SK-N-SH treated with all-trans-retinoic acid at 6 μM for 48 hours (cell line): Measurements from ENCODE around the gene IMMP2L.

ENCODE experiments used
- ESRRG ChIP-seq: fragments of 250-450 bp; sonication (Bioruptor Pico); IDR thresholded peaks from 2 replicates; pipeline ENCODE4 v1.6.1; 2021; ENCODE audit warnings: mild to moderate bottlenecking
- ISL1 ChIP-seq: fragments of 250-450 bp; sonication (Bioruptor Pico); IDR thresholded peaks from 2 replicates; pipeline ENCODE4 v2.1.2; 2022; ENCODE audit warnings: mild to moderate bottlenecking, moderate library complexity
- RARB ChIP-seq: fragments of 250-450 bp; sonication (Bioruptor Pico); IDR thresholded peaks from 2 replicates; pipeline ENCODE4 v1.8.0; 2021; ENCODE audit warnings: mild to moderate bottlenecking, moderate library complexity
- TCF4 ChIP-seq: fragments of 250-450 bp; sonication (Bioruptor Pico); IDR thresholded peaks from 2 replicates; pipeline ENCODE4 v1.8.0; 2021; ENCODE audit warnings: mild to moderate bottlenecking, moderate library complexity, borderline replicate concordance
- ZFP30 ChIP-seq: fragments of 450-650 bp; formaldehyde crosslinking; IDR thresholded peaks from 2 replicates; pipeline ENCODE4 v1.5.0; 2022; ENCODE audit warnings: mild to moderate bottlenecking, moderate library complexity
- TF ChIP-seq, protein P1 (sequence below): fragments of 250-450 bp; sonication (Bioruptor Pico); IDR thresholded peaks from 2 replicates; pipeline ENCODE4 v1.8.0; 2020; ENCODE audit warnings: mild to moderate bottlenecking, moderate library complexity, borderline replicate concordance
- TF ChIP-seq, protein P2 (sequence below): fragments of 250-450 bp; sonication (Bioruptor Pico); IDR thresholded peaks from 2 replicates; pipeline ENCODE4 v1.5.1; 2021; ENCODE audit warnings: mild to moderate bottlenecking, moderate library complexity

DNA sequence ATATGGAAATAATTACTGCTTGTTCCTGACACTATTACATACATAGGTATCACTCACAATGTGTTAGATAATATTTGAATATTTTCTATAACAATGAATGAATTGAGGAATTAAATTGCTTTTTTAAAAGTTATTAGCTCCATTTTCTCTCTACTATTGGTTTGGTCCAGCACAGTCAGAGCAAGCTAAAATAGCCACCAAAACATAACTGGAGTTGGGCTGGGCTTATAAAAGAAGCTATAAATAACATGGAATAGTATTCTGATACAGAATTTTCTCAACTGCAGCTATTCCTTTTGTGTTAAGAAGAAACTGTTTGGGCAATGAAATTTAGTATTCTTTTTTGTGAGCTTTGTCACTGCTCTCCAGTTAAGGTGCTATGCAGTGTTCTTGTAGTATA lies 614.0 kb downstream of the IMMP2L start:
- TF ChIP-seq TCF4 (CRISPR knock-in tag) (no peak), ZFP30 (CRISPR knock-in tag) (no peak), RARB (CRISPR knock-in tag) (no peak), ISL1 (CRISPR knock-in tag) (no peak), ESRRG (CRISPR knock-in tag) (no peak)
- TF ChIP-seq, protein P1, sequence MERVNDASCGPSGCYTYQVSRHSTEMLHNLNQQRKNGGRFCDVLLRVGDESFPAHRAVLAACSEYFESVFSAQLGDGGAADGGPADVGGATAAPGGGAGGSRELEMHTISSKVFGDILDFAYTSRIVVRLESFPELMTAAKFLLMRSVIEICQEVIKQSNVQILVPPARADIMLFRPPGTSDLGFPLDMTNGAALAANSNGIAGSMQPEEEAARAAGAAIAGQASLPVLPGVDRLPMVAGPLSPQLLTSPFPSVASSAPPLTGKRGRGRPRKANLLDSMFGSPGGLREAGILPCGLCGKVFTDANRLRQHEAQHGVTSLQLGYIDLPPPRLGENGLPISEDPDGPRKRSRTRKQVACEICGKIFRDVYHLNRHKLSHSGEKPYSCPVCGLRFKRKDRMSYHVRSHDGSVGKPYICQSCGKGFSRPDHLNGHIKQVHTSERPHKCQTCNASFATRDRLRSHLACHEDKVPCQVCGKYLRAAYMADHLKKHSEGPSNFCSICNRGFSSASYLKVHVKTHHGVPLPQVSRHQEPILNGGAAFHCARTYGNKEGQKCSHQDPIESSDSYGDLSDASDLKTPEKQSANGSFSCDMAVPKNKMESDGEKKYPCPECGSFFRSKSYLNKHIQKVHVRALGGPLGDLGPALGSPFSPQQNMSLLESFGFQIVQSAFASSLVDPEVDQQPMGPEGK (CRISPR knock-in tag): no peak
- TF ChIP-seq, protein P2, sequence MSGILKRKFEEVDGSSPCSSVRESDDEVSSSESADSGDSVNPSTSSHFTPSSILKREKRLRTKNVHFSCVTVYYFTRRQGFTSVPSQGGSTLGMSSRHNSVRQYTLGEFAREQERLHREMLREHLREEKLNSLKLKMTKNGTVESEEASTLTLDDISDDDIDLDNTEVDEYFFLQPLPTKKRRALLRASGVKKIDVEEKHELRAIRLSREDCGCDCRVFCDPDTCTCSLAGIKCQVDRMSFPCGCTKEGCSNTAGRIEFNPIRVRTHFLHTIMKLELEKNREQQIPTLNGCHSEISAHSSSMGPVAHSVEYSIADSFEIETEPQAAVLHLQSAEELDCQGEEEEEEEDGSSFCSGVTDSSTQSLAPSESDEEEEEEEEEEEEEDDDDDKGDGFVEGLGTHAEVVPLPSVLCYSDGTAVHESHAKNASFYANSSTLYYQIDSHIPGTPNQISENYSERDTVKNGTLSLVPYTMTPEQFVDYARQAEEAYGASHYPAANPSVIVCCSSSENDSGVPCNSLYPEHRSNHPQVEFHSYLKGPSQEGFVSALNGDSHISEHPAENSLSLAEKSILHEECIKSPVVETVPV (CRISPR knock-in tag): no peak
